ENCODE measurements around the gene FBXO42.

DNA sequence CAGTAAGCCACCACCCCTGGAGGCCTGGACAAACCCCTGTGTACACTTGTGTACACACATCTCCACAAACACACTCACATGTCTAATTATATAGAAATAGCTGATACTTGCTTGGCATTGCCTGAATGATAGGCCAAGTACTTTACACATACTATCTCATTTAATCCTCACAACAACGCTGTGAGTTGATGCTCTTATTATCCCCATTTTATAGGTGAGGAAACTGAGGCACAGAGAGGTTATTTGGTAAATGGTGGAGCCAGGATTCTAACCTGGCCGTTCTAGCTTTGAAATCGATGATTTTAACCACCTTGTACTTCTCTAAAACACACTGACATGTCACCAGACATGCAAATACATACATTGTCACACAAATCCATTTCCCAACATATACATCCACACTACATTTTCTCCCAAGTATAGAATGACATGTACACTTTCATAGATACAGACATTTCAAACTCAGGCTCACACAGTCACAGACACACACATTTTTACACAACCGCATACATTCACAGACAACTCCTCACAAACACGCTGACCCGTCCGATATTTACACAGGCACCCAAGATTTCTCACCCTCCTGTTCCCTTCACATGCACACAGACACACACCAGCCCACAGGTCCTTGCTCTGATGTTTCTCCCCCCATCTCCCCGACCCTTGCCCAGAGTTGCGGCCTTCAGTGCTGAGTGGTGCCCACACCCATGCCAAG lies 143.0 kb downstream of the FBXO42 start:
- TF ChIP-seq RAD21 (IDR thresholded peaks at IDR 0.05) (no peak), CTCF (IDR thresholded peaks at IDR 0.05; ENCODE audit: low read depth, low read length, missing input control) (no peak), TAF1 (conservative IDR thresholded peaks at IDR 0.05) (no peak), EGR1 (IDR thresholded peaks at IDR 0.05; ENCODE audit: low read depth in 2 of 2) (no peak), SP1 (IDR thresholded peaks at IDR 0.05) (no peak), RXRA (IDR thresholded peaks at IDR 0.05) (no peak), JUND (IDR thresholded peaks at IDR 0.05) (no peak)
